Nephron (organoid): ENCODE results near the gene RBMS1.

Source experiments
- H3K27ac Mint-ChIP-seq, 3 experiments: 2 replicates each; pipeline ENCODE4 v1.8.0; 2020; ENCODE audit warnings: mixed read lengths in 3 of 3, mild to moderate bottlenecking in 2 of 3, moderate library complexity in 1 of 3
- H3K27me3 Mint-ChIP-seq: 2 replicates; pipeline ENCODE4 v1.8.0; 2021; ENCODE audit warnings: low read depth, mild to moderate bottlenecking, moderate library complexity, mixed read lengths
- H3K36me3 Mint-ChIP-seq: 2 replicates; pipeline ENCODE4 v1.8.0; 2020; ENCODE audit warnings: low read depth, mixed read lengths
- H3K4me1 Mint-ChIP-seq: 2 replicates; pipeline ENCODE4 v1.8.0; 2020; ENCODE audit warnings: mixed read lengths
- H3K4me3 Mint-ChIP-seq, 3 experiments: 2 replicates each; pipeline ENCODE4 v1.8.0; 2020; ENCODE audit warnings: mild to moderate bottlenecking in 3 of 3, mixed read lengths in 3 of 3, moderate library complexity in 2 of 3
- H3K9me3 Mint-ChIP-seq: 2 replicates; pipeline ENCODE4 v1.8.0; 2020; ENCODE audit warnings: mixed read lengths
- TF ChIP-seq, protein P1 (sequence below), 3 experiments: fragments of 200-600 bp; sonication (generic); IDR thresholded peaks; one replicate each; pipeline ENCODE4 v1.5.0; 2021; ENCODE audit warnings: antibody characterized with exemption in 3 of 3; ENCODE audit not compliant: unreplicated experiment in 3 of 3

RBMS1 gene

DNA sequence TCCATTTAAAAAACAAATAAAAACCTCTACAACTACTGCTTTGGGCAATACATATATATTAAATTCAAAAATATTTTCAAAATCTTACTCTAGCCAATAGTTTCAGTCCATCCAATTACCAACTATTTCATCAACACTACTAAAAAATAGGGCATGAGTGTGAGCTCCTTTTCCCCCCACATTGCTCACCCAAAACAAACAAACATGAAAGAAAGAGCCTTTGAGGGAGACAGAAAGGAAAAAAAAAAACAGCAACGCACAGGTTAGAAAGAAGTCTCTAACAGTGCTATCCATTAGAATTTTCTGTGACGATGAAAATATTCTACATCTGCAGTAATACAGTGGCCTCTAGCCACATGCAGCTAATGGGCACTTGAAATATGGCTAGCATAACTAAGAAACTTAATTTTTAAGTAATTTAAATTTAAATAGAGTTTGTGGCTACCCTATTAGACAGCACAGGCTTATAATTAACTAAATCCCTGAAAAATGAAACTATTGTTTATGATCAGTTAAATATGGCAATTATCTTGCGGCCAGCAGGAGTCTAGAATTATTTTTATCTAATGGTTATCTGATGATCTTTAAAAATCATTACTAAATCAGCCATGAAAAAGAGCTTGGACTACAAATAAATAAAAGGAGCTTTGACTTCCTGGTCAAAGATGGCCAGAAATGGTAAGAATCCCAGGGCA, 59.2 kb downstream of the RBMS1 start:
- Mint-ChIP-seq H3K9me3 (peaks cover 21% of the 10 kb centered on the region), H3K4me1 (peaks cover 18% of the 10 kb centered on the region), H3K36me3 (peaks cover 53% of the 10 kb centered on the region), H3K27ac (peak overlapping the region in 2 of 3 experiments; percentile 43 to 66), H3K27me3 (no peaks in the 10 kb centered on the region), H3K4me3 (no peak overlapping the region)
- TF ChIP-seq, protein P1, sequence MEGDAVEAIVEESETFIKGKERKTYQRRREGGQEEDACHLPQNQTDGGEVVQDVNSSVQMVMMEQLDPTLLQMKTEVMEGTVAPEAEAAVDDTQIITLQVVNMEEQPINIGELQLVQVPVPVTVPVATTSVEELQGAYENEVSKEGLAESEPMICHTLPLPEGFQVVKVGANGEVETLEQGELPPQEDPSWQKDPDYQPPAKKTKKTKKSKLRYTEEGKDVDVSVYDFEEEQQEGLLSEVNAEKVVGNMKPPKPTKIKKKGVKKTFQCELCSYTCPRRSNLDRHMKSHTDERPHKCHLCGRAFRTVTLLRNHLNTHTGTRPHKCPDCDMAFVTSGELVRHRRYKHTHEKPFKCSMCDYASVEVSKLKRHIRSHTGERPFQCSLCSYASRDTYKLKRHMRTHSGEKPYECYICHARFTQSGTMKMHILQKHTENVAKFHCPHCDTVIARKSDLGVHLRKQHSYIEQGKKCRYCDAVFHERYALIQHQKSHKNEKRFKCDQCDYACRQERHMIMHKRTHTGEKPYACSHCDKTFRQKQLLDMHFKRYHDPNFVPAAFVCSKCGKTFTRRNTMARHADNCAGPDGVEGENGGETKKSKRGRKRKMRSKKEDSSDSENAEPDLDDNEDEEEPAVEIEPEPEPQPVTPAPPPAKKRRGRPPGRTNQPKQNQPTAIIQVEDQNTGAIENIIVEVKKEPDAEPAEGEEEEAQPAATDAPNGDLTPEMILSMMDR (IDR thresholded peaks at IDR 0.05; ENCODE audit: unreplicated experiment in 3 of 3), result no peak

DNA sequence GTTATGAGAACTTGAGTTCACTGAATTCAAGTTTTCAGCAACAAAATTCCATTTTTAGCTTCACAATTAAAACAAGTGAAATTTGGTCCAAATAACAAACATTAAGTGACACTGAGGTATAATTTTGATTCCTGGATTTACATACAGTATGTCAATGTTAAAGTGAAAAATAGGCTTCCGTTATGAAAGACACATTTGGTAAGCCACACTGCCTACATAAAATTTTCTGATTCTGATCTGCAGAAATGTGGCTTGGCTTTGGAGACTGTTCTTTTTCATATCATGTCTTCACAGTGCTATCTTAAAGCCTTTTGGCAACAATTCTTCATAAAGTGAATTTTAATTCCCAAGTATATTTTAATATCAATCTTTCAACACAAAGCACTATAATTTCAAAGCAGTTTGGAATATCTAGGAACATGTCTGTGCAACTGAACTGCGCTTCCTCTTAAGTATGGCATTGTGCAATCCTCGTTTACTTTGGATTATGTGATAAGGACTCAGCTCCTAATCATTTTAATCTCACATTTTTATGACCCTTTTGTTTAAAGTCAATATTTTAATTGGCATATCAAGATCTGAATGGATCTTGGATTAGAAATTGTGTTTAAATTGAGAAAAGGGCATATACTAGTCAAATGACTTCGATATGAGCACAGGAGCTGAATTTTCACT, 60.0 kb downstream of the RBMS1 start:
- H3K9me3 Mint-ChIP-seq, result peaks cover 21% of the 10 kb centered on the region
- TF ChIP-seq, protein P1 (IDR thresholded peaks at IDR 0.05; ENCODE audit: unreplicated experiment in 3 of 3), result no peak
- peak overlapping the region in 1 of 3 experiments; percentile 66 for H3K27ac Mint-ChIP-seq
- H3K4me1 Mint-ChIP-seq, result peaks cover 25% of the 10 kb centered on the region
- H3K4me3 Mint-ChIP-seq, result no peak overlapping the region
- no peaks in the 10 kb centered on the region for H3K27me3 Mint-ChIP-seq
- peaks cover 53% of the 10 kb centered on the region for H3K36me3 Mint-ChIP-seq

DNA sequence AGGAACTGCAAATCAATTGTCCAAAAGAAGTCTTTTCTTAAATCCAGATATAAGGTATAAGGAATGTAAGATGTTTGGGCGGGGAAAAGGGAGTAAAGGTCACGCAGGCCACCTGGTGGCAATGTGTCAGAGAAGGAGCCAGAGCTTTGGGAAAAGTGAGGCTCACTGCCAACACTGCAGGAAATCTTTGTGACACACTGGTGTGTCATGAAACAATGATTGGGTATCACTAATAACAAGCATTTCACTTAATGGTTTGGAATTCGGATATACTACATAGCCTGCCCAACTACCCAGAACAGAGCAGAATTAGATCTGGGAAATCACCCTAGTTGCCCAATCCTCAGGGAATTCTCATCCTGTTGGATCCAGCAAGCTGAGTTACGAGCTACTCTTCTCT, 61.0 kb downstream of the RBMS1 start:
- H3K4me3 Mint-ChIP-seq, result no peak overlapping the region
- peaks cover 15% of the 10 kb centered on the region for H3K9me3 Mint-ChIP-seq
- TF ChIP-seq, protein P1 (IDR thresholded peaks at IDR 0.05; ENCODE audit: unreplicated experiment in 3 of 3), result no peak
- H3K36me3 Mint-ChIP-seq, result peaks cover 48% of the 10 kb centered on the region
- peak overlapping the region; percentile 1 to 18 (median 14) for H3K27ac Mint-ChIP-seq
- no peaks in the 10 kb centered on the region for H3K27me3 Mint-ChIP-seq
- peaks cover 34% of the 10 kb centered on the region for H3K4me1 Mint-ChIP-seq

DNA sequence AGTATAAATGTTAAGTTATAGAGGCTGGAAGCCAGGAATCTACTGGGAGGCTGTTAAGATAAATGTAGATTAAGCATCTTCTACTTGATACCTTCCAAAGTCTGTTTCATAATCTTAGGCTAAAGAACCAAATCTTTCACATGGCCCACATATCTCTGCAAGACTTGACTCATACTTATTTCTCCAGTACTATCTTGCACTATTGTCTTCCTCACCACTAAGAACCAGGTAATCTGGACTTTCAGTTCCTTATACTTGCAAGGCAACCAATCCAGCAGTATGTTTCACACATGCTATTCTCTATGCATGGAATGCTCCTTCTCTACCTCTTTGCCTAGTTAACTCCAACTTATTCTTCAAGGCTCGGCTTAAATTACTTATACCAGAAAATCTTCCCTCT, 62.2 kb downstream of the RBMS1 start:
- Mint-ChIP-seq H3K4me3 (no peak overlapping the region), H3K4me1 (peaks cover 41% of the 10 kb centered on the region), H3K27me3 (no peaks in the 10 kb centered on the region), H3K9me3 (peaks cover 14% of the 10 kb centered on the region), H3K27ac (peak overlapping the region; percentile 5 to 18 (median 11)), H3K36me3 (peaks cover 43% of the 10 kb centered on the region)
- TF ChIP-seq, protein P1 (IDR thresholded peaks at IDR 0.05; ENCODE audit: unreplicated experiment in 3 of 3), result no peak

DNA sequence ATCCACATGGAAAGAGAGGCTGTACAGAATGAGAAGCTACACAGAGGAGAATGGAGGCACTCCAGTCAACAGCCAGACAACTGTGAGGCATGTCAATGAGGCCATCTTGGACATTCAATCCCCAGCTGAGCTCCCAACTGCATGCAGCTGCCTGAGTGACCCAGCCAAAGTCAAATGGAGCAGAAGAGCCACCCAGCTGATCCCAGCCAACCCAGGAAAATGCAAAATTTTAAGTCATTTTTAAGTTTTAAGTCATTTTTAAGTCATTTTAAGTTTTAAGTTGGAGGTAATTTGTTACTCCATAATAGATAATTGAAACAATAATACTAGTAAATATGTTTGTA, 63.6 kb downstream of the RBMS1 start:
- Mint-ChIP-seq H3K4me3 (no peak overlapping the region), H3K9me3 (peaks cover 14% of the 10 kb centered on the region)

More for the DNA sequence above, 63.6 kb downstream of the RBMS1 start:
- peak overlapping the region in 1 of 3 experiments; percentile 99 for H3K27ac Mint-ChIP-seq
- H3K4me1 Mint-ChIP-seq, result peaks cover 53% of the 10 kb centered on the region
- peaks cover 40% of the 10 kb centered on the region for H3K36me3 Mint-ChIP-seq
- TF ChIP-seq, protein P1 (IDR thresholded peaks at IDR 0.05; ENCODE audit: unreplicated experiment in 3 of 3), result no peak
- no peaks in the 10 kb centered on the region for H3K27me3 Mint-ChIP-seq
